Neural progenitor cell (in vitro differentiated cells): ENCODE measurements around the gene ADAMTSL5. TPM values are rescaled to one million over a fixed set of nuclear protein-coding genes. Genes with fewer than 3 reads are reported as not detected.

Source experiments
- DNase-seq: peaks from one replicate; pipeline ENCODE4 v3.0.0-alpha.2; 2016; ENCODE audit warnings: low spot score
- H2AFZ ChIP-seq: fragments of 200-600 bp; sonication (generic); replicated peaks from 2 replicates; pipeline ENCODE4 v1.6.1; 2016; ENCODE audit warnings: antibody characterized with exemption
- H3F3A ChIP-seq: fragments of 200-600 bp; sonication (generic); 2 replicates; pipeline ENCODE4 v1.6.1; 2016; ENCODE audit warnings: antibody characterized with exemption, low read depth
- H3K27ac ChIP-seq: fragments of 200-600 bp; sonication (generic); 2 replicates; pipeline ENCODE4 v1.5.1; 2016; ENCODE audit warnings: mild to moderate bottlenecking
- H3K27me3 ChIP-seq: fragments of 200-600 bp; sonication (generic); 2 replicates; pipeline ENCODE4 v1.6.1; 2016; ENCODE audit warnings: mild to moderate bottlenecking, moderate library complexity
- H3K36me3 ChIP-seq: fragments of 200-600 bp; sonication (generic); 2 replicates; pipeline ENCODE4 v1.5.1; 2016
- H3K4me1 ChIP-seq: fragments of 200-600 bp; sonication (generic); 2 replicates; pipeline ENCODE4 v1.6.1; 2016; ENCODE audit warnings: mixed run types
- H3K4me2 ChIP-seq: fragments of 200-600 bp; sonication (generic); 2 replicates; pipeline ENCODE4 v1.6.1; 2016
- H3K4me3 ChIP-seq: fragments of 200-600 bp; sonication (generic); 2 replicates; pipeline ENCODE4 v1.5.1; 2016
- H3K79me2 ChIP-seq: fragments of 200-600 bp; sonication (generic); 2 replicates; pipeline ENCODE4 v1.6.1; 2016; ENCODE audit warnings: low read depth
- H3K9ac ChIP-seq: fragments of 200-600 bp; sonication (generic); 2 replicates; pipeline ENCODE4 v1.6.1; 2016
- H3K9me3 ChIP-seq: fragments of 200-600 bp; sonication (generic); 2 replicates; pipeline ENCODE4 v1.5.1; 2016; ENCODE audit warnings: low read depth
- H4K20me1 ChIP-seq: fragments of 200-600 bp; sonication (generic); 2 replicates; pipeline ENCODE4 v1.6.1; 2016; ENCODE audit warnings: low read depth
- H3K27ac Mint-ChIP-seq: 3 replicates; pipeline ENCODE4 v1.8.0; 2021; ENCODE audit warnings: mixed read lengths
- H3K27me3 Mint-ChIP-seq: 2 replicates; pipeline ENCODE4 v1.8.0; 2022; ENCODE audit warnings: low read depth, mild to moderate bottlenecking, inconsistent platforms, moderate library complexity, mixed read lengths; ENCODE audit not compliant: insufficient read depth
- H3K36me3 Mint-ChIP-seq: 3 replicates; pipeline ENCODE4 v1.8.0; 2021; ENCODE audit warnings: mixed read lengths
- H3K4me1 Mint-ChIP-seq: 3 replicates; pipeline ENCODE4 v1.8.0; 2021; ENCODE audit warnings: mixed read lengths
- H3K4me3 Mint-ChIP-seq: 3 replicates; pipeline ENCODE4 v1.8.0; 2021; ENCODE audit warnings: mild to moderate bottlenecking, moderate library complexity, mixed read lengths
- H3K9me3 Mint-ChIP-seq: 3 replicates; pipeline ENCODE4 v1.8.0; 2020; ENCODE audit warnings: mixed read lengths
- CTCF ChIP-seq: fragments of 200-600 bp; sonication (generic); IDR thresholded peaks from 2 replicates; pipeline ENCODE4 v1.5.1; 2017; ENCODE audit warnings: antibody characterized with exemption, mild to moderate bottlenecking
- EZH2 ChIP-seq: fragments of 200-600 bp; sonication (generic); IDR thresholded peaks from 2 replicates; pipeline ENCODE4 v1.6.1; 2017; ENCODE audit warnings: antibody characterized with exemption, mild to moderate bottlenecking, moderate library complexity
- EZH2phosphoT487 ChIP-seq: fragments of 200-600 bp; sonication (generic); IDR thresholded peaks from 2 replicates; pipeline ENCODE4 v1.6.1; 2017; ENCODE audit warnings: antibody characterized with exemption
- total RNA-seq: library from RNA; depleted of rRNA; stranded (reverse); fragments of >200 nt; gene quantifications from 2 replicates; pipeline ENCODE4 v1.2.3, GENCODE V29; 2015; ENCODE audit warnings: low replicate concordance

The ADAMTSL5 gene
- total RNA-seq, 1 donor from 2014 or later = 0.13 TPM

DNA sequence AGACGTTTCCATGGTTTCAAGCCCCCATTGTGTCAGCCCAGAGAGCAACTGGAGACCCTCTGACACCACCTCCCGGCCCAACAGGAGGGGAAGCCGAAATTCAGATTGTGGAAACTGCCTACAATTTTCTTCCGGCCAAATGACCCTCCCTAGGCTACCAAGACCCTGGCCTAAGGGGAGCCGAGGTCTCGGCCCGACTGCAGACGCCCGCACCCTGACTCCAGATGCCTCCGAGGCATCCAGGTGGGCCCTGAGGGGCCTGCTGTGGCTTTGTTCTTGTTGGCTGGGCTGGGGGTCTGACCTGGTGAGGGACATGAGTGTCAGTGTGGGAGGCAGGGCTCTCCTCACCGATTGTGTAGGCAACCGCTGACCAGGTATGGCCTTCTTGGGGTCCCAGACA is 45.7 kb upstream of the ADAMTSL5 start:
- H3K36me3 ChIP-seq = no peaks in the 10 kb centered on the region

DNA sequence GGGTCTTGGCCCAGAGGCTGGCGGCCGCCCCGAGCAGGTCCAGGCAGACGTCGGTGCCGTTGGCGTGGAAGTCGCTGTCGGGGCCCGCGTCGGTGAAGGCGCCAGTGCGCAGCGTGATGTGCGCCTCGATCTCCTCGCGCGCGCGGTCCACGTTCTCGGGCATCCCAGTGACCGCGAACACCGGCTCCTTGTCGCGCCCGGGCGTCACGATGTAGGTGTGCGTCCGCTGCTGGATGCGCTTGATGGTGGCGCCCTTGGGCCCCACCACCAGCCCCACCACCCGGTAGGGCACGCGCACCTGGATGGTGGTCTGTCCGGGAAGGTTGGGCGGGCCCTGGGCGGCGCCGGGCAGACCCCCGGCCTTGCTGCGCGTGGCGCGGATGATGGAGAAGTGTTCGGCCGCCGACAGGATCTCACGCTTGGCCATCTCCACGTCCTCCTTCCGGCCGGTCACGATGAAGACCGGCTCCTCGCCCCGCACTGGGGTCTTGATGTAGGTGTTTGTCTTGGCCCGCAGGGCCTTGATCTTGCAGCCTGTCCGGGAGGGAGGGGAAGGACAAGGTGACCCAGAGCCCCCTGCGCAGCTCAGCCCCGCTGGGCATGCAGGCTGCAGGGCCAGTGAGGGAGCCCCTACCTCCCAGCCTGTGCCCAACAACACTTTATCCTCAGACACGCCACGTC is 43.7 kb upstream of the ADAMTSL5 start:
- Mint-ChIP-seq H3K27ac (no peak overlapping the region), H3K4me1 (peaks cover 14% of the 10 kb centered on the region), H3K36me3 (peaks cover 6% of the 10 kb centered on the region), H3K4me3 (no peak overlapping the region), H3K27me3 (peaks cover 5% of the 10 kb centered on the region), H3K9me3 (no peaks in the 10 kb centered on the region)
- no peaks in the 10 kb centered on the region for H3K9me3 ChIP-seq
- H3K4me2 ChIP-seq = no peak overlapping the region
- H3K36me3 ChIP-seq = no peaks in the 10 kb centered on the region
- DNase-seq = no peak
- H3K79me2 ChIP-seq = peaks cover 48% of the 10 kb centered on the region
- peaks cover 16% of the 10 kb centered on the region for H3F3A ChIP-seq
- no peak overlapping the region for H3K27ac ChIP-seq
- no peak overlapping the region for H2AFZ ChIP-seq
- H3K4me3 ChIP-seq = no peak overlapping the region
- H3K27me3 ChIP-seq = no peaks in the 10 kb centered on the region
- no peak for TF ChIP-seq EZH2
- TF ChIP-seq EZH2phosphoT487 = no peak
- TF ChIP-seq CTCF = no peak
- H4K20me1 ChIP-seq = peaks cover 66% of the 10 kb centered on the region
- H3K9ac ChIP-seq = no peak overlapping the region
- H3K4me1 ChIP-seq = no peaks in the 10 kb centered on the region

More for the DNA sequence above, 45.7 kb upstream of the ADAMTSL5 start:
- Histone ChIP-seq H3K4me3 (no peak overlapping the region), H3K27me3 (no peaks in the 10 kb centered on the region), H3K9me3 (no peaks in the 10 kb centered on the region), H3K27ac (peak overlapping the region; percentile 8), H3K9ac (no peak overlapping the region), H3K4me1 (no peaks in the 10 kb centered on the region), H3K79me2 (peaks cover 68% of the 10 kb centered on the region), H3K4me2 (no peak overlapping the region), H2AFZ (no peak overlapping the region), H3F3A (peaks cover 16% of the 10 kb centered on the region), H4K20me1 (peaks cover 86% of the 10 kb centered on the region)
- no peak for DNase-seq
- Mint-ChIP-seq H3K27ac (peak overlapping the region; percentile 9), H3K36me3 (peaks cover 11% of the 10 kb centered on the region), H3K27me3 (peaks cover 3% of the 10 kb centered on the region), H3K4me3 (peak overlapping the region; percentile 52), H3K4me1 (peaks cover 19% of the 10 kb centered on the region), H3K9me3 (no peaks in the 10 kb centered on the region)
- TF ChIP-seq EZH2phosphoT487 (no peak), EZH2 (no peak)

GRCh38 chr19:1555487-1556389 is 42.9 kb upstream of the ADAMTSL5 start:
- Mint-ChIP-seq H3K36me3 (peaks cover 6% of the 10 kb centered on the region), H3K27ac (no peak overlapping the region), H3K27me3 (peaks cover 7% of the 10 kb centered on the region), H3K4me1 (peaks cover 14% of the 10 kb centered on the region), H3K9me3 (no peaks in the 10 kb centered on the region), H3K4me3 (no peak overlapping the region)
- DNase-seq = no peak
- no peaks in the 10 kb centered on the region for H3K4me1 ChIP-seq
- H3K27ac ChIP-seq = no peak overlapping the region
- H2AFZ ChIP-seq = no peak overlapping the region
- peaks cover 40% of the 10 kb centered on the region for H3K79me2 ChIP-seq
- no peaks in the 10 kb centered on the region for H3K9me3 ChIP-seq
- no peak overlapping the region for H3K9ac ChIP-seq
- H3K4me2 ChIP-seq = no peak overlapping the region
- no peak overlapping the region for H3K4me3 ChIP-seq
- H3K36me3 ChIP-seq = no peaks in the 10 kb centered on the region
- peaks cover 58% of the 10 kb centered on the region for H4K20me1 ChIP-seq
- TF ChIP-seq EZH2phosphoT487 = no peak
- no peak for TF ChIP-seq EZH2
- TF ChIP-seq CTCF = no peak
- H3F3A ChIP-seq = peaks cover 13% of the 10 kb centered on the region
- no peaks in the 10 kb centered on the region for H3K27me3 ChIP-seq
